Measurements from ENCODE around the gene DCBLD1. TPM values are rescaled to one million over a fixed set of nuclear protein-coding genes. Genes with fewer than 3 reads are reported as not detected.

Gene DCBLD1
- total and polyA plus RNA-seq, 3 donors from 2014 or later: 16.6 to 22.2 (median 16.7) TPM

DNA sequence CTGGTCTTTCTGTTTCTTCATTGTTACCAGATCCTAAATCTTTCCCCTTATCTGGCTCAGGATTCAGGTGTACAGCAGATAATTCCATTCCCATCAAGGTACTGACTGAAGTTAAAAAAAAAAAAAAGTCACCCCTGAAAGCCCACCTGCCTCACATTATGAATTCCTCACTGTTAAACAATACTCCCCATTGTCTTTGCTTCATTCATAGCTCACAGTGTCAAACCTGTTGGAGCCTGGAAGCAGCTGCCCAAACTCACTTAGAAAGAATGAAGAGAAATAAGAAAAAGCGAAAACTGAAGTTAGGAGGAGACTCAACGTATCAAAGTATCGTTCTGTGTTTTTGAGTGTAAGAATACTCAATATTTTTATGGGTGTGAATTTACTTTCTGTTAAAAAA lies 1.8 kb upstream of the DCBLD1 start:
- no peak overlapping the region for H3K4me3 ChIP-seq
- H3K27ac ChIP-seq: no peak overlapping the region
- DNase-seq: no peak
- H3K9me3 ChIP-seq: no peaks in the 10 kb centered on the region
- WGBS, 2 donors: 32 to 56% methylated on average over 3 of the region's 3 CpGs
- no peaks in the 10 kb centered on the region for H3K27me3 ChIP-seq
- intact Hi-C loops (cut with DNase I; ENCODE audit: low total_unique reads): no loop called here
- peaks cover 13% of the 10 kb centered on the region for H3K4me1 ChIP-seq
- TF ChIP-seq, protein P1, sequence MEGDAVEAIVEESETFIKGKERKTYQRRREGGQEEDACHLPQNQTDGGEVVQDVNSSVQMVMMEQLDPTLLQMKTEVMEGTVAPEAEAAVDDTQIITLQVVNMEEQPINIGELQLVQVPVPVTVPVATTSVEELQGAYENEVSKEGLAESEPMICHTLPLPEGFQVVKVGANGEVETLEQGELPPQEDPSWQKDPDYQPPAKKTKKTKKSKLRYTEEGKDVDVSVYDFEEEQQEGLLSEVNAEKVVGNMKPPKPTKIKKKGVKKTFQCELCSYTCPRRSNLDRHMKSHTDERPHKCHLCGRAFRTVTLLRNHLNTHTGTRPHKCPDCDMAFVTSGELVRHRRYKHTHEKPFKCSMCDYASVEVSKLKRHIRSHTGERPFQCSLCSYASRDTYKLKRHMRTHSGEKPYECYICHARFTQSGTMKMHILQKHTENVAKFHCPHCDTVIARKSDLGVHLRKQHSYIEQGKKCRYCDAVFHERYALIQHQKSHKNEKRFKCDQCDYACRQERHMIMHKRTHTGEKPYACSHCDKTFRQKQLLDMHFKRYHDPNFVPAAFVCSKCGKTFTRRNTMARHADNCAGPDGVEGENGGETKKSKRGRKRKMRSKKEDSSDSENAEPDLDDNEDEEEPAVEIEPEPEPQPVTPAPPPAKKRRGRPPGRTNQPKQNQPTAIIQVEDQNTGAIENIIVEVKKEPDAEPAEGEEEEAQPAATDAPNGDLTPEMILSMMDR (IDR thresholded peaks at IDR 0.05): no peak
- no peak for TF ChIP-seq POLR2A (IDR thresholded peaks at IDR 0.05)
- H3K36me3 ChIP-seq (ENCODE audit: low read depth, missing control alignments): no peaks in the 10 kb centered on the region

- TF ChIP-seq POLR2A (IDR thresholded peaks at IDR 0.05): no peak
- TF ChIP-seq, protein P1 (IDR thresholded peaks at IDR 0.05): no peak
- peak overlapping the region in 1 of 2 donors; percentile 75 for H3K4me3 ChIP-seq
- no peaks in the 10 kb centered on the region for H3K27me3 ChIP-seq
- H3K4me1 ChIP-seq: peaks cover 13% of the 10 kb centered on the region
- intact Hi-C loops (cut with DNase I; ENCODE audit: low total_unique reads): no loop called here
- H3K27ac ChIP-seq: no peak overlapping the region
- WGBS, 2 donors: 32 to 36% methylated on average over 22 of the region's 22 CpGs
- no peaks in the 10 kb centered on the region for H3K36me3 ChIP-seq (ENCODE audit: low read depth, missing control alignments)
- no peak for DNase-seq
- H3K9me3 ChIP-seq: no peaks in the 10 kb centered on the region
These were observed 1.1 kb upstream of the DCBLD1 start for GRCh38 chr6:117481278-117481925.

- Histone ChIP-seq H3K27ac (no peak overlapping the region), H3K36me3 (ENCODE audit: low read depth, missing control alignments) (no peaks in the 10 kb centered on the region), H3K4me3 (peak overlapping the region; percentile 71 to 75), H3K4me1 (peaks cover 13% of the 10 kb centered on the region), H3K9me3 (no peaks in the 10 kb centered on the region), H3K27me3 (no peaks in the 10 kb centered on the region)
- intact Hi-C loops (cut with DNase I; ENCODE audit: low total_unique reads): no loop called here
- no peak for DNase-seq
- WGBS, 2 donors: 26 to 29% methylated on average over 2 of the region's 2 CpGs
- TF ChIP-seq, protein P1 (IDR thresholded peaks at IDR 0.05): no peak
- no peak for TF ChIP-seq POLR2A (IDR thresholded peaks at IDR 0.05)
These were observed 591 bp upstream of the DCBLD1 start for GRCh38 chr6:117481926-117482239.

DNA sequence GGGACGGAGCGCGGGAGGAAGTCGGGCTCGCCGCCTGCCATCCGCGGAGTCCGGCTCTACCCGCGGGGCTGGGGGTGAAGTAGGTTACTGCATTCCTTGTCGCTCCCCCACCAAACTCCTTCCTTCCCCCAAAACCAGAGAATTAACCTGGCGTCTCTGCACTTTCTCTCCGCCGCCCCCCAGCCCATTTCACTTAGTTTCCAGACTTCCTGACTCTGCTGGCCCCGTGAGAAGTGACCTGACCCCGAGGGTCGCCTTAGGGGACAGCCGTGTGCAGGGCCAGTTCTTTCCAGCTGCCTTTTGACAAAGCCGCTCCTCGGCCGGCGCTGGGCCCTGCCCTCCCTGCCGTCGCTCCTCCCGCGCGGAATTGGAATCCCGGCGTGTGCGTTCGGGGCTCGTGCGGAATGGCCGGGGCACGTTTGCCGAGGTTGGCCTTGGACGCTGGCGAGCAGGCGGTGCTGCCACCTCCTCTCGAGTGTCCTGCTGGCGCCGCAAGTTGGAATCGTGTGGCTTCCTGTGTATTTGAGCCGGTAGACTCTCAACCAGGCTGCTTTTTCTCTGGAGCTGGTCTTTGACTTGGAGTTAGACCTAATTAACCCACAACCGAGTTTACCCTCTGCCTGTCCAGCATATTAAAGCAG lies 650 bp downstream of the DCBLD1 start:
- WGBS, 2 donors: 0% methylated on average over 6 to 45 of the region's 46 CpGs
- Histone ChIP-seq H3K4me1 (peaks cover 9% of the 10 kb centered on the region), H3K4me3 (peak overlapping the region; percentile 71 to 75), H3K36me3 (ENCODE audit: low read depth, missing control alignments) (no peaks in the 10 kb centered on the region), H3K27me3 (no peaks in the 10 kb centered on the region), H3K27ac (peak overlapping the region; percentile 77 to 81), H3K9me3 (no peaks in the 10 kb centered on the region)
- TF ChIP-seq POLR2A (IDR thresholded peaks at IDR 0.05): no peak
- TF ChIP-seq, protein P1 (IDR thresholded peaks at IDR 0.05): no peak
- intact Hi-C loops (cut with DNase I; ENCODE audit: low total_unique reads): no loop called here
- DNase-seq: peak; percentile 58

DNA sequence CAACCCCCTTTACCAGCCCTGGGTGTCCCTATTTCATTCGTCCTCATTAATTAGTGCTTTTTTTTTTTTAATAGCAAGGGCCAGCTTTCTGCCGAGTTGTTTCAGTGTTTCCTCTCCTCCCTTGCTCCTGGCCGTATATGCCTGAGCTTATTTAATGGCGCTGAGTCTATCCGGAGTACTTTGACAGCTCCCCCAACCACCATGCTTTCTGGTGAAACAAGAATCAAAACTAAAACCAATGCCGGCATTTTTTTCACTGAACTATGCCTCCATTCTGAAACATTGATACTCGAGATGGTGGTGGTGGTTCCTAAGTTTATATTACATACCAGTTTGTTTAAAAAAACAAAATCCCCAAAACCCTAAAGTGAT lies 1.2 kb downstream of the DCBLD1 start:
- DNase-seq: peak; percentile 23
- H3K36me3 ChIP-seq (ENCODE audit: low read depth, missing control alignments): no peaks in the 10 kb centered on the region
- H3K4me3 ChIP-seq: peak overlapping the region; percentile 71 to 75
- intact Hi-C loops (cut with DNase I; ENCODE audit: low total_unique reads): no loop called here
- no peaks in the 10 kb centered on the region for H3K27me3 ChIP-seq
- peaks cover 6% of the 10 kb centered on the region for H3K4me1 ChIP-seq
- TF ChIP-seq, protein P1 (IDR thresholded peaks at IDR 0.05): no peak
- H3K9me3 ChIP-seq: no peaks in the 10 kb centered on the region
- peak overlapping the region; percentile 77 to 81 for H3K27ac ChIP-seq
- WGBS, 2 donors: 0 to 1% methylated on average over 7 of the region's 7 CpGs
